NCI-H2196 treated with DMSO at 0.1 percent for 48 hours (cell line): ENCODE measurements around the gene ANAPC2.

Source experiments
- DNase-seq: peaks from one replicate; lab custom pipeline; 2025; ENCODE audit not compliant: unreplicated experiment; lab: John Stamatoyannopoulos, UW

Gene ANAPC2

DNA sequence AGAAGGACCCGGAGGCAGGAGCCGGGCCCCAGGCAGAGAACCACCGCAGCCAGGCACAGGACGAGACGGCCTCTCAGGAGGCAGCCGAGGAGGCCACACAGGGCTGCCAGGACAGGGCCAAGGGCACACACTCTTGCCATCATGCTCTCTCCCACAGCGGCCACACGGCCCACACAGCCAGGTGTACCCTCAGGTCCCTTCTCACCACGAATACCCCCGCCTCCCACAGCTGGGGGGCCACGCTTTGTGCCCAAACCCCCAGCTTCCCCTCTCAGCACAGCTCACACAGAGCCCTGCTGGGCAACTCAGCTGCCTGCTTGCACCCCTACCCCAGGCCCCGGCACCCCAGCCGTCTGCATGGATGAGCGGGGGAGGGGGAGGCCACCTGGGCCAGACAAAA, 5.4 kb upstream of the ANAPC2 start:
- no peak for DNase-seq

DNA sequence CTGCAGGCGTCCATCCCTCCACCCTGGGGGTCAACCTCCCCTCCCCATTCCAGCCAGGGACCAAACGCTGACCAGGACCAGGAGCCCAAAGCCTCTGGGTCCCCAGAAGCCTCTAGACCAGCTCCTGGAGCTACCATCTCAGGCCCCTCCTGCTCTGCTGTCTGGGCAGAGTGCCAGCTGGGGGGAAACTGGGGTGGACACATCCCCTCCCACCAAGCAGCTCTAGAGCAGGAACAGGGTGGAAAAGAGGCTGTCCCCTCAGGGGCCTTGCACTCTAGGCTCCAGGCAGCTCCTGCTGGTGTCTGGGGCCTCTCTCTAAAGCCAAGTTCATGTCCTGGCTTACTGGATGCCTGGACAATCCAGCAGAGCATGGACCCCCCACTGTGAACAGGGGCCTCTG, 4.5 kb upstream of the ANAPC2 start:
- DNase-seq, result no peak

DNA sequence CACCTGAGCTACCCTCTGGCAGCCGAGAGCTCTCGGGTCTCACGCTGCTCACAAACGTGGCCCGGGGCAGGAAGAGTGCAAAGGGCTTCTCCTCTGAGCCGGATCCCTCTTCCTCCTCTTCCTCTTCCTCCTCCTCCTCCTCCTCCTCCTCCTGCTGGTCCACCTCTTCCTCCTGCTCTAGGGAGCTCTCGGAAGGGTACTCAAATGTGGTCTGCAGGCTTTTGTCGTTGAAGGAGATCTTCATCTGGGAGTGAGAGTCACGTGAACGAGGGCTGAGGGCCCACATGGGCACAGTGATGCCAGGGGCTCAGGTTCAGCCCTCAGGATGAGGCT, 4.1 kb upstream of the ANAPC2 start:
- no peak for DNase-seq

DNA sequence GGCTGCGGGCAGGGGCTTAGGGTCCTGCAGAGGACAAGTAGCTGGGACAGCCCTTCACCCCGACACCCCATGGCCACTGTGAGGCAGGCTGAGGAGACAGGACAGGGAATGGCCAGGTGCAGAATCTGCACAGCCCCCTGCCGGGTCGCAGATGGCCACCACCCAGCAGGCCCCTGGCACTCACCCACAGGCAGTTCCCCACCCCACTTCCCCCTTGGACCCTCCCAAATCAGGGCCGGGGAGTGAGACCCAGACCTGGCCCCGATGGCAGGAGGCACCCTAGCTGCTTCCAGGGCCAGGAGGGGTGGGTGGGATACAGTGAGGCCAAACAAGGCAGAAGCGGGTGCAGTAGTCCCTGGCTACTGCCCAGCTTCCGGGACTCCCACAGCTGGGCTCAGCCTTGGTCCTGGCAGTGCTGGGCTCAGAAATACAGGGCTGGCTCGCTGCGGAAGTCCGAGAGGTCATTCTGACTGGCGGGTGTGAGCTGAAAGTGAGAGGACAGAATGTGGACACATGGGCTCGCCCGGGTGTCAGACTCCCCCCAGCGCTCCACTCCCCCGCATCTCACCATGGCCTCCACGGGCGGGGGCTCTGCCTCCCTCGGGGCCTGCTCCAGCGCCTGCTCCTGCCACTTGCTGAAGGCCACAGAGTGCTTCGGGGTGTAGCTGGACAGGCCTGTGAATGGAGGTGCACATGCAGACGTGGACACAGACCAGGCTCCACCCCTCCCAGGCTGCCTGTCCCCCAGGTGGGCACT, 3.5 kb upstream of the ANAPC2 start:
- DNase-seq, result no peak

DNA sequence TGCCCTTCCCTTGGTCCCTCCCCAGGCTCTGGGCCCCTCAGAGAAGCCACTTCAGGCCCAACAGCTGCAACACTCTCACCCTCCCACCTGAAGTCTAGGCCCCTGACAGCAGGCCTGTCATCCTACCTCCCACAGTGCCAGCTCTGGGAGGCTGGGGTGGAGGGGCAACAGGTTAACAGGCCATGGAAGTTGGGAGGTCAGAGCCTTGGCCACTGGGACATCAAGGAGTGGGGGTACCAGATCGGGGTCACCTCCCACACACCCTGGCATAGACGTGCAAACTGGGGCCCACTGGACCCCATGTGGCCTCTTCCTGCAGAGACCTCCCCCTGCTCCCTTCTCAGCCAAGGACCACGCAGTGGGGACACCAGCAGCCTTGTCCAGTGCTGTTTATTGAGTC, 2.9 kb upstream of the ANAPC2 start:
- no peak for DNase-seq

DNA sequence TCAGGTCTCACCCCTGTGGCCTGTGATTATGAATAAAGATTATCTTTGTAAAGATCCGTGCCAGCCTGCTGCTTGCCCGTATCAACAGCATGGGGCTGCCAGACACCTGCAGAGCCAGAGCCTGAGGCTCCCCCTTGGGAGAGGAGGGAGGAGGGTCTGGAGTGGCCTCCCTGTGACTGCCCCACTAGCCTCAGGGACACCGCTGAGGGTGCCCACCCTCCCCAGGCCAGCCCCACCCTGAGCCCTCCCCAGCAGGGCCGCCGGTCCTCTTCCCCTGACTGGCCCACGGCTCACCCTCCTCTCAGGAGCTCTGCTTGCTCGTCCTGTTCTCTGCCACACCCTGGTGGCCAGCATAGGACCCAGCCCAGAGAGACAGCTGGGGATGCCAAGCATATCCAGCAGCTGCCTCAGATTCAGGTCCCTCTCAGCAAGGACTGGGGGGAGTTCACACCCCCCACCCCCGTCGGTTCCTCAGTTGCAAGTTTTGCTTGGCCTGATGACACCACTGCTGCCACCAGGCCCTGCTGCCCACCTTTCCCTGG, 2.0 kb upstream of the ANAPC2 start:
- no peak for DNase-seq

DNA sequence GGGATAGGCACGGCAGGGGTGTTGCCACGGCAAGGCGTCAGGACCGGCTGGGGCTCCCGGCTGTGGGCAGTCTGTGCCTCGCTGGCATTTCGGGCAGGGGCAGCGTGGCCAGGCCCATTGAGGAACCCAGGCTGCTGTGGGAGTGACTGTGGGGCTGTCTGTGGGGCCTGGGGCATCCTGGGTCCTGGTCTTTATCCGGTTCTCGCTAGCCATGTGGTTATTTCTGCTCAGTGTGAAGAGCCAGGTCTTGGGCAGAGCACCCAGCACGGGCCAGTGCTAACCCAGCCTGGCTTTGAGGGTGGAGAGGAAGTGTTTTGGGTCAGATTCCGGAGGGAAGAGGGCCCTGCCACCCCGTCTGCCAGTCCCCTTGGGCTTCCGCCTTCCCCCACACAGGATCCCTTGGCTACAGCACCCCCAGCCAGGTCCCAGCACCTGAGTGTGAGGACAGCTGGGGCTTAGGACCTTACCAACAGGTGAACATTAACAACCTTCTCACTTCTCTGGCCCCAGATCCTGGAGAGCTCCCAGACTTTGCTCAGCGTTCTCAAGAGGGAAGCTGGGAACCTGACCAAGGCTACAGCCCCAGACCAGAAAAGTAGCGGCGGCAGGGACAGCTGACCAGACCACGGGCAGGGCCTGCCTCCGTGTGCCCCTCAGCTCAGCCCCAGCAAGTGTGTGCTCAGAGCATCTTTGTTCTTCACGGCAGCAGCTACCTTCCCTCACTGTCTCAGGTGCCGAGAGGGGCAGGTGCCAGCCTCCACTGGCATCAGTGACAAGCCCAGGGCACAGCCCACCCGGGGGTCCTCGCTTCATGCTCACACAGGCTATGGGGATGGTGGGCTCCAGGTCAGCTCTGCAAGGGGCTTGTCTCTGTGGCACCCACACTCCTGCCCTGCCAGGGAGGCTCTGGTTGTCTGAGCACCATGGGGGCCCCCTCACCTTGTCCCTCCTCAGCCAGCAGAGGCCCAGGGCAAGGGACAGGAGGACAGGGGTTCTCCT, 1.2 kb upstream of the ANAPC2 start:
- DNase-seq, result no peak

DNA sequence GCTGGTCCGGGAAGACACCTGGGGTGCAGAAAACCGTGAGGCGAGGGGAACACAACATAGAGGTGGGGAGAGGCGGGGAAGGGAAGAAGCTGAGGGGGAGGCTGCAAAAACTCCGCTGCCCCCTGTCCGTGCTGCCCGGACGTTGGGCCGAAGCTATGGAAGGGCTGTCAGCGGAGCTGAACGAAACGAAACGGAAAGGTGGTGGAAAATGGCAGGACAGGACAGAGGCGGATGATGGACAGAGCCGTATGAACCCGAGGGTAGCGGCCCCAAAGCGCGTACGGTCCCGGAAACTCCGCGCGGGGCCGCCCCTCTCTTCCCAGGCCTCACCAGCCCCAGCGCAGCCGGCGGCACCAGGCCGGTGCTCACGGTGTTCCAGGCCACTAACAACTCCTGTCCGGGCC, 272 bp downstream of the ANAPC2 start:
- no peak for DNase-seq

DNA sequence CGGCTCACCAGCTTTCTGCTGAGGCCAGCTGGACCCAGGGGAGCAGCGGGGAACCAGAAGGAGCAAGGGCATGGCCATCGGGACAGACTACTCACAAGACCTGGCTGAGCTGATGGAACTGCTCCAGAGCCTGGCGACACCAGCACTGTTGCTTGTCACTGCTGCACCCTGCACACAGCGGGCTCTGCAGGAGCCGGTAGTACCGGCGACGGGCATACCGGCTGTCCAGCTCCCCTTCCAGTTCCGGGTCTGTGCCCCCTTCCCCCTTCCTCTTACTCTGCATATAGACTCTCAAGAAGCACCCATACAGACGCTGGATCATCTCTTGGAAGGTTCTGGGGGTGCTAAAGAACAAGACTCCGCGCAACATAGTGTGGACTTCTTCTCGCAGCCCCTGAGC, 974 bp downstream of the ANAPC2 start:
- no peak for DNase-seq

DNA sequence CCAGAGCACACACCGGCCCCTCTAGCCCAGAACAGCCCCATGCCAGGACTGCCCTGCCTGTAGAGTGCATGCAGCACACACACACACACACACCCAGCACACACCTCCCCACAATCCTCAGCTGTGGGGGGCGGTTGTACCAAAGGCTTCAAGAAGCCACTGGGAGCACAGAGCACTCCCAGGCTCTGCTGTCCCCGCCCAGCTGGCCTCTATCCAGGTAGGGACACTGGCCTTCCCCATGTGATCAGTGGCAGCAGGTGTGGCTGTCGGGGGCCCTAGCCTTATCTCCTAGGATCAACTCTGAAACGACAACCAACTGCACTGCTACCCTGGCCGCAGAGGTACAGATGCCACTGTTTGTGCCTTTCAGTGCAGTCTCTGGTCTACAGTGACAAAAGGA, 2.0 kb downstream of the ANAPC2 start:
- no peak for DNase-seq

DNA sequence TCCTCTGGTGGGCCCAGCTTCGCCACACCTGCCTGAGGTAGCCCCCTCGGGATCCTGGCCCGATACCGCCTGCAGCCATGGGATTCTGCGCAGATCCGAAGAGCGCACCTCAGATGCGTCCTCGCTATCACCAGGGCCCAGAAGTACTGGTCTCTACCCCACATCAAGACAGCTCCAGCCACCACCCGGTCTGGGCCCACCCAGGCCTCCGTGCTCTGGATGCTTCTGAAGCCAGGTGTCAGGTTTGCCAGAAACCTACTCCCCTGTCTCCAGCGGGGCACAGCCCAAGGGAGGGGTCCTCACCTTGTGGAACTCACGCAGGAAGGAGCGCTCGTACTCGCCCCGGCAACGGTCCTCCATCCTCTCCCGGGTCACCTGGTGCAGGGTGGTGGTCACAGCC, 2.4 kb downstream of the ANAPC2 start:
- no peak for DNase-seq

DNA sequence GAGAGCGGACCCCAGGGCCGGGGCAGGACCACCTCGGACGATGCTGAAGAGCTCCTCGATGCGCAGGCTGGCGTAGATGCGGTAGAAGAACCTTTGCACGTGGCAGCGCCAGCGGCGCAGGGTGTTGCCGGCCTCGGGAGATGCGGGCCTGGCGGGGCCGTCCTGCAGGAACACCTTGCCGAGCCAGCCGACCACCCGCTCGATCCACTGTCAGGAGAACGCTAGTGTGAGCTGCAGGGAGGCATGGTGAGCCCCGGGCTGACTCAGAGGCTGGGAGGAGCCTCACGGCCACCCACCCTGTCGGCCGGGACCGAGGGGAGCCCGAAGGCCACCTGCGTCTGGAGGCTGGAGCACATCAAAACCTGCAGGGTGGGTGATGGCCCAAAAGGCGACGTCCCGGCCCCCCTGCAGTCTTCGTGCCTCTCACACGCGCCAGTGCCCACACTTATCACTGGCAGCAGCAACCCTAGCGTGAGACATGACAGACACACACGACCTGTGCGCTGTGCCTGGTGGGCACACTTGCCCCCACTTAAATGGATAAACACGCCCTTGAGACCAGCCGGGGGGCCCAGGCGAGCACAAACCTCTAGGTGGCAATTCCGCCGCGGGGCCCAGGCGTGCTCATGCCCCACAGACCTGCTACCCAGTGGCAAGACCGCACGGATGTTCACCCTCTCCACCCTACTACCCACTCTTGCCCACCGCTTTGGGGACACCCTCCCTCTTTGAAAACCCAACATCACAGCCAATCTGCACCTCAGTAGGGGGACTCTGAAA, 3.3 kb downstream of the ANAPC2 start:
- no peak for DNase-seq

DNA sequence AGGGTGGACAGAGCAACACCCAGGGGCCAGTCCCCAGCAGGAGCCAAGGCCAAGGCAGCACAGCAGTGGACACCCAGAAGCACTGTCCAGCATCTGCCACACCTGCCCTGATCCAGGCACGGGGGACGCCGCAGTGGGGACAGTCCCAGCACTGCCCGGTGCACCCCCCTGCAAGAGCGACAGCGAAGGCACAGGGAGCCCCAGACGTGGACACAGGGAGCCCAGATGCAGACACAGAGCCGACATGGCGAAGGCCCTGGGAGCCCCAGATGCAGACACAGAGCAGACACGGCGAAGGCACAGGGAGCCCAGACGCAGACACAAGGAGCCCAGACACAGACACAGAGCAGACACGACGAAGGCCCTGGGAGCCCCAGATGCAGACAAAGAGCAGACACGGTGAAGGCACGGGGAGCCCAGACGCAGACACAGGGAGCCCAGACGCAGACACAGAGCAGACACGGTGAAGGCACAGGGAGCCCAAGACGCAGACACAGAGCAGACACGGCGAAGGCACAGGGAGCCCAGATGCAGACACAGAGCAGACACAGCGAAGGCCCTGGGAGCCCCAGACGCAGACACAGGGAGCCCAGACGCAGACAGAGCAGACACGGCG, 4.3 kb downstream of the ANAPC2 start:
- no peak for DNase-seq

DNA sequence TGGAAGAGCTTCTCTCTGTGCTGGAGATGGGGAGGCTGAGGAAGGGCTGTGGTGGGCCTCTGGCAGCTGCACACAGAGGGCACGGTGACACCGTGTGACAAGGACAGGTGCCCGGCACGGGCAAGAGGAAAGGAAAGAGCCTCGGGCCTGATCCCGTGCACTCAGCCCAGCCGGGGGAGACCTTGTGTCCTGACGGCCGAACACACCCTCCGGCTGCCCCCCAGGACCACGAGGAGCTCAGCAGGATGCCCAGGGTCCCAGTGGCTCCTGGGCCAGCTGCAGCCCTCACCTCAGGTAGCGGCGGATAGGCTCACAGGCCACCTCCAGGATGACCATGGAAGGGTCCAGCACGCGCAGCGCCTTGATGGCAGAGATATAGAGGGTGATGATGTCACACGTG, 5.5 kb downstream of the ANAPC2 start:
- no peak for DNase-seq

DNA sequence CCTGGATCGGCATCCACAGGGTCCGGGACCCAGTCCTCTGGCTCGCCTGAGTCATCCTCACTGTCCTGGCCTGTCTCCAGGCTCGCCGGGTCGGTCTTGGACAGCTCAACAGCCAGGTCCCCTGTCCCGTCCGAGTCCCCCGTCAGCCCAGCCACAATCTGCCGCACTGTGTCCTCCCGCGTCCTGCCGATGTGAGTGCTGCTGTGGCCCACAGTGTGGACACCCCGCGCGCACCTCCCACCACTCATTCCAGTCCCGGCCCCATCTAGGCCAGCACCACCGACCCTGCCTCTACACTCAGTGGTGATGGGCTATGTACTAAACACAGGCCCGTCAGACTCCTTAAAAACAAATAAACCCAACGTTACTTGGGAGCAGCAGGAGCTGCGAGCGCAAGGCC, 6.7 kb downstream of the ANAPC2 start:
- DNase-seq, result no peak

DNA sequence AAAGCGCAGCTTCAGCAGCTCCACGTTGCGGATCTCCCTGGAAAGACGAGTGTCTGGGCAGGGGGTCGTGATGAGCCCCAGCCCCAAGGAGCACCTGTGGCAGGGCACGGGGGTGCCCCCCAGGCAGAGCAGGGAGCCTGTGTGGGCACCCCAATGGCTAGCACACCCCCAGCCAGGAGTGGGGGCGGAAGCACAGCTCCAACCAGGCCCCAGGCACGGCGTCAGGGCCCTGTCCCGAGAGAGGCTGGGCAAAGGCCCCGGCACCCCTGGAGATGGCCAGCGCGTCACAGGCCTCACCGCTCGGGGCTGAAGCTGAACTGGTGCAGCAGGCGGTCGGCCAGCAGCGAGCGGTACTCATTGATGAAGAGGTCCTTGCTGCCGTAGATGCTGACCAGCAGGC, 7.9 kb downstream of the ANAPC2 start:
- no peak for DNase-seq

DNA sequence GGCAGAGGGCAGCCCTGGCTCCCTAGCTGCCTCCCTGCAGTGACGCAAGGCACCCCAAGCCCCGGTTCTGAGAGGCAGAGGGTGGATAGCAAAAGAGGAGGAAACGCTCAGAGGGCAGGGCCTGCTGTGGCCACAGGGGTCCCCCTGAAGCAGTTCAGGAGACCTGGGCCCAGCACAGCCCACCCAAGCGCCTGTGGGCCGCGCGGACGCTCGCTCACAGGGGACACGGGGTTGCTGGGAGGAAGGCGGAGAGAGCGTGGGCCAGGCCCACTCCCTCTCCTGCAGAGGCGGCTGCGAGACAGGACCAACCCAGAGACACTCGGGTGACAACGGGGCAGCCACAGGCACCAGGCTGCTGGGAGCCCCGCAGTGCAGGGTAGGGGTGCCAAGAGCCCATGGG, 8.6 kb downstream of the ANAPC2 start:
- DNase-seq, result no peak

DNA sequence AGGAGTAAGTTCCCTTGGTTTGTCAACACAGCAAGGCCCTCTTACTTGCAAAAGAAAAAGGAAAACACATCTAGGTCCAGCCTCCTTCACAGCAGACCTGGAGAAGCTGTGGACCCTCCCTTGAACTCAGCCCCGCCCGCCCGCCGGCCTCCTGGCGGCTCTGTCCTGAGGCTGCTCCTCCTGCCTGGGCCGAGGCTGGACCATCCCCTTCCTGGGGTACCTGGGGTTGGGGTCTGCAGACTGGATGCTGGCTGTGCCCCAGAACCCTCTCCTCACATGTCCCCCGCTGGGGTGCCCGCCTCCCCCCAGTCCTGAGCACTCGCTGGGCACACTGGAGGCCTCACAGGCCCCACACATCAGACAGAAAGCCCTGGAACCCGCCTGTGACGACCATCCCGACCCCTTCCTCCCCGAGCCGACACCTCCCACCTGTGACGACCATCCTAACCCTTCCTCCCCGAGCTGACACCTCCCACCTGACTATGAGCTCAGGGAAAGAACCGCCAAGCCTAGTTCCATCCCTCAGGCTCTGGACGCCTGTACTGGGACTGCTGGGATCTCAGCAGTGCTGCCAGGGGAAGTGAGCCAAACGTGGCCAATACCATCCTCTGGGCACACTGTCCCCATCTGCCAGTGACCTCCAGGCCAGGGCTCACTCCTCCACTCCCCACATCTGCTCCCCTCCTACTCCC, 9.3 kb downstream of the ANAPC2 start:
- DNase-seq, result no peak

DNA sequence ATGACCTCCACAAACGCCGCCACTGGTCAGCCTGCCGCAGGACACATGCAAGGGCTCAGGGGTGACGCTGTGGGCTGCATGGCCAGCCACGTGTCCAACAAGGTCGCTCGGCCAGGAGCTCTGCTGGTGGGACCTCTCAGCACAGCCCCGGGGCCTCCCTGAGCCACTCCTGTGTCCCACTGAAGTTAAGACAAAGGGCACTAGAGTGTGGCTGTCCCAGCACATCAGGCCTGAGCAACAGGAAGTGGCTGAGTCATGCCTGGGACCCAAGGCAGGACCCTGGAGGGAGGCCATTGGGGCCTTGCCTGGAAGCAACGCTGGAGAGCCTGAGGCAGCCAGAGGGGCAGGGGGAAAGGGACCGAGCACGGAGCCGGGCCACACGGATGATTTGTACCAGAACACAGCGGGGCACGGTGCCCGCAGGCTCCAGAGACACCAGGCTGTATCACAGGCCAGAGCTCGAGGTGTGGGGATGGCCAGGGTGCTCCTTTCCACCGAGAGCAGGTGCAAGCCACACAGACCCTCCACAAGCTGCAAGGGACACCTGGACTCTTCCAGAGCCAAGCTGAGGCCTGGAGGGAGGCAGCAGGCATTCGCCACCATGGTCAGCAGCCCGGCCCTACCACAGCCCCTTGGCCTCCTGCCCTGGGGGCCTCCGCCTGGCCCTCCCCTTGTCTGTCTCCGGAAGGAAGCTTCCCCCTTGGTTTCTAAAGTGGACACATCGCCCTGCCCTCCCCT, 10.0 kb downstream of the ANAPC2 start:
- DNase-seq, result no peak
